ENCODE data around the gene FKBP2. TPM values are rescaled to one million over a fixed set of nuclear protein-coding genes. Genes with fewer than 3 reads are reported as not detected.
A peak's percentile ranks its signal among the peaks of the same experiment; 100 is the strongest.

FKBP2 gene
- polyA plus RNA-seq, 5 donors = 53.0 to 90.8 (median 67.2) TPM

DNA sequence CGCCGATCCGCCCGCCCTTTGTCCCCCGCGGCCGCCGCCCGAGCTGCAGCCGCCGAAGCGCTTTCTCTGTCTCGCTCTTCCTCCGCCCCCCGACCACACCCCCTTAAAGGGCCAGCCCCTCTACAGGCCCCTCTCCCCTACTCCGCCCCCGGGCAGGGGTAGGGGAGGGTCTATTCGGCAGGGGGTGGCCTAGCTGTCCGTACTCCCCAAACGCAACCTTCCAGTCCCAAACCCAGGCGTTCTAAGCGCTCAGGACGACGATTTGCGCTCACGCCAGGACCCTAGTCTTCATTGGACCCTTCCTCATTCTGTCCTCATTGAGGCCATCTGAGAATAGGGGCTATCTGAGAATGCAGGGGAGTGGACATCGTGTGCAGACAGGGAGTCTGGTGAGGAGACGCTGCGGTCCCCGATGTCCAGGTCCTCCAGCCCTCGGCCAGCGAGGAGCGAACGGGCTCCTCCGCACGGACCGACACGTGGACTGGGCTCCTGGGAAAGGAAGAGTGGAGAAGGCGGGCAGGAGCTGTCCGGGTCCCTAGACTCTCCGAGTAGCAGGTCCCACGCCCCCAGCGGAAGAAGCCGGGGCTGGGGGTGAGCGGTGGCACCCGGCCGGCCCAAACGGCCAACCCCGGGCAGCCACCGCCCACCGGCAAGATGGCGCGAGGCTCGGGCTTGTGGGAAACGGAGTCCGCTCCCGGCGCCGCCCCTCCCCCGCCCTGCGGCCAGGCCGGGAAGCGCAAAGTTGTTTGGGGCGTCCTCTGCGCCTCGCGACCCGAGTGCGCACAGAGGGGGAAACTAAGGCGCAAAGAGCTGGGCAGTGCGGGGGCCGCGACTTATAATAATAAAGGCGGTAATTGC is 6.2 kb downstream of the FKBP2 start, which contains the start of gene PPP1R14B:
TSS of gene PPP1R14B (minus strand) at position 73 of the 858 bp plus-strand sequence. CDS start 270 bp downstream, outside the sequence.
- peak; percentile 81 for DNase-seq

GRCh38 chr11:64247729-64248531 is 7.0 kb downstream of the FKBP2 start:
- no peak for DNase-seq

GRCh38 chr11:64248578-64248977 is 7.7 kb downstream of the FKBP2 start:
- DNase-seq = no peak

DNA sequence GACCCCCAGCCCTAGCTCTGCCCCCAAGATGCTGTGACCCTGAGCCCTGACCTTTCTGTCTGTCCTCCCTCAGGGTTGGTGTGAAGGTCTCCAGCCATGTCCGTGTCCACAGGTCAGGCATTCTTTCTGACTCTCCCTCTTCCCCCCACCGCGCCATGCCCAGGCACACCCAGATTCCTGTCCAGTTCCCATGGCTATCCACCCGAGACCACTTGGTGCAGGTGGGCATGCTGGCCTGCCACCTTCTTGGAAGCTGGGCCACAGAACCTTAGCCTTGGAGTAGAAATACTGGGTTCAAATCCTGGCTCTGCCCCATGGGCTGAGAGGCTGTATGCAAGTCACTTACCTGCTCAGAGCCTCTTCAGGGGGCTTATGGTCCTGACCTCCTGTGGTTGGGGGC is 8.1 kb downstream of the FKBP2 start:
- no peak for DNase-seq

DNA sequence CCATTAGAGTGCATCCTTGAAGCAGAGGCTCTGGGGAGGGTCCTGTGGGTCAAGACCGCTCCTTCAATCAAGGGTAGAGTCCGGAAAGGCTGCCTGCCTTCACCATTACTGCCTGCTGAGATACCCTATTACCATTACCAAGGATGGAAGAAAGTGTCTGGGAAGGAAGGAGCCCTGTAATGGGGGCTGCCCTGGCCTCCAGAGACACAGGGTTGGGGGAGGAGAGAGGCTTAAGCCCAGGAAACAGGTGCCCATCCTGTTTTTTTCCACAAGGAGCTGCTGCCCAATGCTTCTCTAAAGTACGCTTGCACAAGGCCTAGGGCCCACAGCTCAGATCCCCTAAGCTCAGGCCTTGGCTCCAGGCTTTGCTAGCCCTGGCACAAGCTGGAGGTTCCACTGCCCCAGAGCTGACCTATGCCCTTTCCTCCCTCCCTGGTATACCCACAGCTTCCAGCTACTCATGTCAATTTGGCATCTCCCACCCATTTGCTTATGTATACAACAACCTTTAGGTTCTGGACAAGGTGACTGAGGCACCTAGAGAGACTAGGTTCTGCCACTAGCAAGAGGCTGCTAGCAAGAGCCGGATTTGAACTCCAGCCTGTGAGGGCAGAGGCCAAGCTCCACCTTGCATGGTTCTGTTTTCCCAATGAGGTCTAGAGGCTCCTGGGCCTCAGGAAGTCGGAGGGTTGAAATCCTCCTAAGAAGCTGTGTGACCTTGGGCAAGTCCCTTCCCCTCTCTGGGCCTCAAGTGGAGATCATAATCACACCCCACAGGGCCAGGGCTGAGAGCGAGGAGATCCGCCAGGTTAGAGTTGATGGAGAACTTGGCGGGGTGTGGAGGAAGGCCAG is 8.9 kb downstream of the FKBP2 start:
- DNase-seq = no peak

GRCh38 chr11:64250415-64251015 is 9.6 kb downstream of the FKBP2 start:
- DNase-seq = no peak

DNA sequence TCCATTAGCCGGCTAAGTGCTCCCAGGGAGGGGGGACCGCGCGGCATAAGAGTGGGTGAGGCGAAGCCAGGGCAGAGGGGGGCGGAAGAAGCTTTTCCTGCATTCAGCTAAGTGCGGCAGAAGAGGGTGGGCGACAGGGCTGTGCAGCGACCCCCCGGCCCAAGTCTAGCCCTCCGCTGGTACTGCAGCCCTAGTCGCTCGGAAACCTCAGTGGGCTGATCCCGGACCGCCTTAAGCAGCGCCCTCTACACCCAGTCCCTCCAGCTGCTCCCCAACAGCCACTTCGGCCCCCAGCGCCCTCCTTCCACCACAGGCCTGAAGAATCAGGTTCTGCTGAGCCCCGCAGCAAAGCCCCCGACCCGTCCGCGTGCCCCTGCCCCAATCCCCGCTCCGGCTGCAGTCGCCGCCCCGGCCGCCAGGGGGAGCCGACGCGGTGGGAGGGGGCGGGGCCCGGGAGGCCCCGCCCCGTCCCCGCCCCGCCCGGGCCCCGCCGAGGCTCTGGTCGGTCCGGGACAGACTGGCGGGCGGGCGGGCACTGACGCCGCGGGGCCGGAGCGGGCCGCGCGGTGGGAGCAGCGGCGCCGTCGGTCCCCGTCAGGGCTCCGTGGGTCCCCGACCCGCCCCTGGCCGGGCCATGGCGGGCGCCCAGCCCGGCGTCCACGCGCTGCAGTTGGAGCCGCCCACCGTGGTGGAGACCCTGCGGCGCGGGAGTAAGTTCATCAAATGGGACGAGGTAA is 10.3 kb downstream of the FKBP2 start, which contains the start of gene PLCB3:
TSS of gene PLCB3 (plus strand) at position 515 of the 737 bp plus-strand sequence. CDS start at position 635, 120 bp downstream.
- no peak for DNase-seq

GRCh38 chr11:64251753-64252002 is 10.8 kb downstream of the FKBP2 start:
- no peak for DNase-seq

DNA sequence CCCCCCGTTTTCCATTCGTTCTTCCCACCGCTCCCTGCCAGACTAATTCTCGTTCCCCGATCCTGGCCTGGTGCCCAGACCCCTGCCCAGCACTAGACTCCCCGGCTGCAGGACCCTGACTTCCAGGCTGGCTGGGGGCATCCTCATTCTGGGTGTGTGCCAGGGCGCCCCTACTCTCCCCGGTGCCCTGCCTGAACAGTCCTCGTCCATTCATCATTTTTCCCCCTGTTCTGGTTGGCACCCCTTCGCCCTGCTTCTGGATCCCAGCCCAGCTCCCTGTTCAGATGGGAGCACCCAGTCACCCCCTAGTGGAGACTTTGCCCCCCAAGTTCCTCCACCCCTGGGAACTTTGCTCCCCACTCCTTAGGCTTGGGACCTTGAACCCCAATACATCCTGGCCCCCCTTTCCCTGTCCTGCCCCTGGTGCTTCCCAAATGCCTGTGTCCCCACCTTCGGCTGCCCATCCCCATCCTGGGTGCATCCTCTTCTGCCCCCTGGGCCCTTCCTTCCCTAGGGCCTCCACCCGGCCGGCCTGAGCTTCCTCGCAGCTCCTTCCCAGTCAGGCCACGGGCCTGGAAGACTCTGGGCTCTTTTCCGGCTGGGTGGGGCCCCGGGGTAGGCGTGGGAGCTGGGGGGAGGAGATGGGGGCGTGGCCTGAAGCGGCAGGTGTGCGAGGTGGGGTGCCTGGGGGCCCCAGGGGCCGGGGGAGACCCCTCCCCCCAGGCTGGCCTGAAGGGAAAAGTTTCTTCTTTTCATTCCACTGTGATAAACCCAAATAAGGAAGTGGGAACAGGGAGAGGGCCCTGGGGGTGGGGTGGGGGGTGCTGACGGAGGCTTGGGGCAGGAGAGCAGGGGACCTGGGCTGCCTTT is 11.3 kb downstream of the FKBP2 start:
- no peak for DNase-seq

- no peak for DNase-seq
Observed at GRCh38 chr11:64253043-64253442, 12.1 kb downstream of the FKBP2 start.

DNA sequence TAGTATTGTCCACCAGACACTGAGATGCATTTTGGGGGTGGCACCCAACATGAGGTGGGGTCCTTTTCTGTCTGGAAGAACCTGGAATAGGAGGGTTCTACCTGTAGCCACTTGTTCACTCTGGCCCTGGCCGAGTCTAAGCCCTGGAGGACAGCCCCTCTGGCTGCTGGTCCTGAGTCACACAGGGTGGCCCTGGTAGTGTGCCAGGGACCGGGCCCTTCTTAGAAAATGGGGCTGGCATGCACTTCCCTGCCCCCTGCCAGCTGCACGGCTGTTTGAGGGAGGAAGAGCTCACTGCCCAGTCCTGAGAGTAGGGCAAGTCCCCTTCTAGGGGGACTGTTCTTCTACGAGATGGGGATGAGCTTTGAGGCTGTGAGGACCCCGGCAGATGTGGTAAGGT is 12.6 kb downstream of the FKBP2 start:
- no peak for DNase-seq

DNA sequence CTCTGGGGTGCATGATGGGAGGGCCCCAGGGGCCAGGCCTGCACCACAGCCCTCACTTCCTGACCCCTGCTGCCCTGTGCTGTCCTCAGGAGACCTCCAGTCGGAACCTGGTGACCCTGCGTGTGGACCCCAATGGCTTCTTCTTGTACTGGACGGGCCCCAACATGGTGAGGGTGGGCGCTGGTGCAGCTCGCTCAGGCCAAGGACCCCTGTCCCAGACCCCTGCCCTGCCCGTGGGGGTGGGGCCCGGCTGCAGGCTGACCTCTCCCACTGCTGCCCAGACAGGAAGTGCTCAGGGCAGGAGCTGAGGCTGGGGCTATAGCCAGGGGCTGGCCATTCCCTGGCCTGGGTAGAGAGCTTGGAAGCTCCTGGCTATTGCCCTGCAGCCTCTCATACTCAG is 13.4 kb downstream of the FKBP2 start:
- no peak for DNase-seq

GRCh38 chr11:64255135-64256128 is 14.5 kb downstream of the FKBP2 start:
- DNase-seq = no peak

DNA sequence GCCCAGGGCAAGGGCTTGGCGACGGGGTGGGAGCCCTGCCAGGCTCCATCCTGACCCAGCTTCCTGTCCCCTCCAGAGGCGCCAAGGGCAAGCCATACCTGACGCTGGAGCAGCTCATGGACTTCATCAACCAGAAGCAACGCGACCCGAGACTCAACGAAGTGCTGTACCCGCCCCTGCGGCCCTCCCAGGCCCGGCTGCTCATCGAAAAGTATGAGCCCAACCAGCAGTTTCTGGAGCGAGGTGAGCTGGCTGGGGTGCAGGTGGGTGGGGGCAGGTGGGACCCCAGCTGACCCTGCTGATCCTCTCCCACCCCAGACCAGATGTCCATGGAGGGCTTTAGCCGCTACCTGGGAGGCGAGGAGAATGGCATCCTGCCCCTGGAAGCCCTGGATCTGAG is 15.4 kb downstream of the FKBP2 start:
- DNase-seq = no peak

GRCh38 chr11:64258356-64258755 is 17.5 kb downstream of the FKBP2 start:
- no peak for DNase-seq

GRCh38 chr11:64258946-64259532 is 18.1 kb downstream of the FKBP2 start:
- DNase-seq = no peak

- DNase-seq = no peak
Observed at GRCh38 chr11:64259533-64260067, 18.7 kb downstream of the FKBP2 start.

All from right lung (tissue), 5 donors.